ENCODE data around the gene RCBTB1. TPM values are rescaled to one million over a fixed set of nuclear protein-coding genes. Genes with fewer than 3 reads are reported as not detected.

The RCBTB1 gene
- total RNA-seq, 4 donors from 2014 or later: 8.2 to 11.1 (median 10.2) TPM

DNA sequence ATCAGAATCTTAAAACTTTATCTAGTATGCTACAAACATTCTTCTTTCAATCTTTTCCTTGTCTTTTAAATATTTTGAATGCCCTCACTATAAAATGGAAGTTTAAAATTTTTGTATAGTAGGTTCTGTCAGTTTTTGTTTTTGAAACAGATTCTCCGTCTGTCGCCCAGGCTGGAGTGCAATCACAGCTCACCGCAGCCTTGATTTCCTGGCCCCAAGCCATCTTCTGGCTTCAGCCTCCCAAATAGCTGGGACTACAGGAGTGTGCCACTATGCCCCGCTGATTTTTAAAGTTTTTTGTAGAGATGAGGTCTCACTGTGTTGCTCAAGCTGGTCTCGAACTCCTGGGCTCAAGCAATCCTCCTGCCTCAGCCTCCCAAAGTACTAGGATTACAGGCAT lies 68.9 kb downstream of the RCBTB1 start:
- 87% methylated on average over 5 of the region's 5 CpGs for WGBS
- no peaks in the 10 kb centered on the region for H3K9me3 ChIP-seq
- H3K27ac ChIP-seq: no peak overlapping the region
- H3K4me1 ChIP-seq: no peaks in the 10 kb centered on the region
- TF ChIP-seq POLR2AphosphoS5 (IDR thresholded peaks at IDR 0.05): no peak
- TF ChIP-seq POLR2A (IDR thresholded peaks at IDR 0.05): no peak
- no peak for TF ChIP-seq EP300 (IDR thresholded peaks at IDR 0.05)
- TF ChIP-seq, protein P1, sequence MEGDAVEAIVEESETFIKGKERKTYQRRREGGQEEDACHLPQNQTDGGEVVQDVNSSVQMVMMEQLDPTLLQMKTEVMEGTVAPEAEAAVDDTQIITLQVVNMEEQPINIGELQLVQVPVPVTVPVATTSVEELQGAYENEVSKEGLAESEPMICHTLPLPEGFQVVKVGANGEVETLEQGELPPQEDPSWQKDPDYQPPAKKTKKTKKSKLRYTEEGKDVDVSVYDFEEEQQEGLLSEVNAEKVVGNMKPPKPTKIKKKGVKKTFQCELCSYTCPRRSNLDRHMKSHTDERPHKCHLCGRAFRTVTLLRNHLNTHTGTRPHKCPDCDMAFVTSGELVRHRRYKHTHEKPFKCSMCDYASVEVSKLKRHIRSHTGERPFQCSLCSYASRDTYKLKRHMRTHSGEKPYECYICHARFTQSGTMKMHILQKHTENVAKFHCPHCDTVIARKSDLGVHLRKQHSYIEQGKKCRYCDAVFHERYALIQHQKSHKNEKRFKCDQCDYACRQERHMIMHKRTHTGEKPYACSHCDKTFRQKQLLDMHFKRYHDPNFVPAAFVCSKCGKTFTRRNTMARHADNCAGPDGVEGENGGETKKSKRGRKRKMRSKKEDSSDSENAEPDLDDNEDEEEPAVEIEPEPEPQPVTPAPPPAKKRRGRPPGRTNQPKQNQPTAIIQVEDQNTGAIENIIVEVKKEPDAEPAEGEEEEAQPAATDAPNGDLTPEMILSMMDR (IDR thresholded peaks at IDR 0.05): no peak
- no peak for DNase-seq (ENCODE audit: low spot score in 2 of 2)
- no peaks in the 10 kb centered on the region for H3K27me3 ChIP-seq
- no peak overlapping the region for H3K4me3 ChIP-seq
- peaks cover 65% of the 10 kb centered on the region for H3K36me3 ChIP-seq

DNA sequence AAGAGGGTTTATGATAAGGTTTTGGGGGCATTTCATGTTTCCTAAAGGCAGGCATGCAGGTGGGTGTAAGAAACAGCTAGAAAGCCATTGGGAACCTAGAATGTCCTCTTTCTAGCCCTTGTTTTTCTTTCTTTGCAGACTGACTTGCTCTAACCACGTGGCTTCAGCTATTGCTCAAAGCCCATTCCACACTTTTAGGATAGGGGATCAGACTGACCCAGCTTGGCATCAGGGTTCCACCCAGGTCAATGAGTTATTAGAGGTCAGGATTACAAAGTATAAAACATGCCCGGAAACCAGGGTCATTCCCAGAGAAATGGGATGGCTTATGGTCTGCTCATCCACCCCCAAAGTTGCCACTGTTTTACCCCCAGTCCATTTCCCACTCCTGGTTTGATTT lies 72.8 kb downstream of the RCBTB1 start:
- Histone ChIP-seq H3K4me1 (no peaks in the 10 kb centered on the region), H3K36me3 (peaks cover 37% of the 10 kb centered on the region), H3K27me3 (no peaks in the 10 kb centered on the region), H3K4me3 (no peak overlapping the region), H3K27ac (no peak overlapping the region), H3K9me3 (no peaks in the 10 kb centered on the region)
- no peak for TF ChIP-seq POLR2AphosphoS5 (IDR thresholded peaks at IDR 0.05)
- TF ChIP-seq, protein P1 (IDR thresholded peaks at IDR 0.05): no peak
- TF ChIP-seq POLR2A (IDR thresholded peaks at IDR 0.05): no peak
- no peak for TF ChIP-seq EP300 (IDR thresholded peaks at IDR 0.05)
- DNase-seq (ENCODE audit: low spot score in 2 of 2): no peak
- WGBS: 93% methylated on average over 2 of the region's 2 CpGs

DNA sequence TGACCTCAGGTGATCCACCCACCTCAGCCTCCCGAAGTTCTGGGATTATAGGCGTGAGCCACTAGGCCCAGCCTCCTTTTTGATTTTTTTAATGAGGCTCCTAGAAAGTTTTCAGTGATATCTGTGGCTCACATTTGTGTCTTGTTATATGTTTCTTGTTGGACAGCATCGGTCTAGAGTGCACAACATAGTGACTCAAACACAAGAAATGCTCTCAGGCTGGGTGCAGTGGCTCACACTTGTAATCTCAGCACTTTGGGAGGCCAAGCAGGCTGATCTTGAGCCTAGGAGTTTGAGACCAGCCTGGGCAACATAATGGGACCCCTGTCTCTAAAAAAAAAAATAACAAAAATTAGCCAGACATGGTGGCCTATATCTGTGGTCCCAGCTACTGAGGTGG lies 81.4 kb downstream of the RCBTB1 start:
- Histone ChIP-seq H3K4me3 (no peak overlapping the region), H3K9me3 (no peaks in the 10 kb centered on the region), H3K27me3 (no peaks in the 10 kb centered on the region), H3K36me3 (no peaks in the 10 kb centered on the region), H3K27ac (no peak overlapping the region), H3K4me1 (peaks cover 19% of the 10 kb centered on the region)
- WGBS: 90% methylated on average over 3 of the region's 3 CpGs
- DNase-seq (ENCODE audit: low spot score in 2 of 2): no peak
- no peak for TF ChIP-seq EP300 (IDR thresholded peaks at IDR 0.05)
- TF ChIP-seq, protein P1 (IDR thresholded peaks at IDR 0.05): no peak
- TF ChIP-seq POLR2A (IDR thresholded peaks at IDR 0.05): no peak
- no peak for TF ChIP-seq POLR2AphosphoS5 (IDR thresholded peaks at IDR 0.05)

DNA sequence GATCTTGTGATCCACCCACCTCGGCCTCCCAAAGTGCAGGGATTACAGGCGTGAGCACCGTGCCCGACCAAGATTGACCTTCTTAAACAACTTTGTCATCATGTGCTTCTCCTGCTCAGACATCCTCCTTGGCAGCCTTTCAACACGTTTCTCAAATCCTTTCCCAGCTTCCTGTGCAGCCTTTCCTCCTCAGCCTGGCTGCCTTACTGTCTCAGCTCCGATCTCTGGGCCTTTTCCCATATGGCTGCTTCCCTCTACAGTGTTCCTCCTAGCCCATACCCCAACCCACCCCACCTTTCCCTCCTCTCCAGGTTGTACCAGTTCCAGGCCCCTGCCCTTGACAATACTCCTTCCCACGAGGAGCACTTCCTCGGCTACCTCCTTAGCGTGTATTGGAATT lies 82.4 kb downstream of the RCBTB1 start:
- no peak overlapping the region for H3K27ac ChIP-seq
- H3K9me3 ChIP-seq: no peaks in the 10 kb centered on the region
- peaks cover 22% of the 10 kb centered on the region for H3K4me1 ChIP-seq
- DNase-seq (ENCODE audit: low spot score in 2 of 2): no peak
- H3K4me3 ChIP-seq: no peak overlapping the region
- H3K27me3 ChIP-seq: no peaks in the 10 kb centered on the region
- TF ChIP-seq, protein P1 (IDR thresholded peaks at IDR 0.05): no peak
- TF ChIP-seq POLR2AphosphoS5 (IDR thresholded peaks at IDR 0.05) (no peak), EP300 (IDR thresholded peaks at IDR 0.05) (no peak), POLR2A (IDR thresholded peaks at IDR 0.05) (no peak)
- no peaks in the 10 kb centered on the region for H3K36me3 ChIP-seq
- WGBS: 60% methylated on average over 9 of the region's 9 CpGs

DNA sequence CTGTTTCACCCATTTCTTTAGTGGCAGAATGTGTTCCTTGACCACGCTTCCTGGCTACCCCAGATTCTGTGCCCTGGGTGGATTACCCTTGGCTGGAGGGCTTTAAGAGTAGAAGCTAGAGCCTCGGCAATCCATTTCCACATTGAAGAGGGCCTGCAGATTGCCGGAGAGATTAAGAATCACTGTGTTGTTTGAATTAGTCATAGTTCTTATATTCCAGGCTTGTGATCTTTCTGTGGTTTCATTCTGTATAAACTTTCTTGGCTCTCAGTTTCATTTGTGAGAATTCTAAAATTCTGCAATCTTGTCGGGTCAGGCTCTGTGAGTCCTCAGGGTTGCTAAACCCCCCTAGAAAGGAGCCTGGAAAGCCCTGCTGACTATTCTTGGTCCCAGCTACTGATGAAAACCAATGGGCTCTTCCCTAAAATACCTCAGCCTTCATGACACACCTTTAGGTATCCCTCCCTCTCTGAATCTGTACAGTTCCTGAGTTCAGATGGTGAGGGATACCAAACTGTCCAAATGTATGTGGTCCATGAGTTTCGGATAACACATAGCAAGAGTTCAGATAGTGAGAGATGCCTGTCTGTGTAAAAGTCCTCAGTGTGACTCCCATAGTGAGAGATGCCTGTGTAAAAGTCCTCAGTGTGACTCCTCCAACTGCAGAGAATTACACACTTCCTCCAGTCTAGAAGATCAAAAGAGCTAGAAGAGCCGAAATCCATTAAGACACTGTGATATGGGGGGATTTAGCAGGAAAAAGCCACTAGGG lies 85.3 kb downstream of the RCBTB1 start:
- WGBS: 72% methylated on average over 6 of the region's 6 CpGs
- H3K27ac ChIP-seq: no peak overlapping the region
- no peaks in the 10 kb centered on the region for H3K27me3 ChIP-seq
- TF ChIP-seq POLR2AphosphoS5 (IDR thresholded peaks at IDR 0.05) (no peak), EP300 (IDR thresholded peaks at IDR 0.05) (no peak), POLR2A (IDR thresholded peaks at IDR 0.05) (no peak)
- no peaks in the 10 kb centered on the region for H3K36me3 ChIP-seq
- no peak overlapping the region for H3K4me3 ChIP-seq
- peaks cover 17% of the 10 kb centered on the region for H3K4me1 ChIP-seq
- DNase-seq (ENCODE audit: low spot score in 2 of 2): no peak
- H3K9me3 ChIP-seq: no peaks in the 10 kb centered on the region
